Adrenal gland (tissue), 5 donors: ENCODE data around the gene SLC7A1.

Source experiments
- CTCF ChIP-seq, 6 experiments: fragments of 450-650 bp in 4 of 6; fragments of 200-600 bp in 2 of 6; sonication (generic) in 1 of 6; IDR thresholded peaks; 1 replicate in 5 of 6; 2 replicates in 1 of 6; pipeline versions ENCODE4 v1.5.1 to v1.8.0; 2016 to 2021; ENCODE audit warnings: antibody characterized with exemption in 6 of 6, mild to moderate bottlenecking in 2 of 6, moderate library complexity in 1 of 6
- POLR2A ChIP-seq, 2 donors: fragments of 450-650 bp; IDR thresholded peaks; one replicate each; pipeline ENCODE4 v1.6.1; 2017; ENCODE audit warnings: antibody characterized with exemption in 2 of 2, mild to moderate bottlenecking in 2 of 2, moderate library complexity in 1 of 2
- donor health status: DM: no; HTN: no; CAD: no.

GRCh38 chr13:29587645-29588044 is 7.8 kb downstream of the SLC7A1 start:
- TF ChIP-seq CTCF (IDR thresholded peaks at IDR 0.05) (no peak), POLR2A (IDR thresholded peaks at IDR 0.05) (no peak)
